Heart left ventricle (tissue), 16 donors: ENCODE measurements around the gene TOB1. TPM values are rescaled to one million over a fixed set of nuclear protein-coding genes. Genes with fewer than 3 reads are reported as not detected.
A peak's percentile ranks its signal among the peaks of the same experiment; 100 is the strongest.

Experiments used
- ATAC-seq, 4 donors: fragments of 200-7000 bp; cut with Tn5 transposase; one replicate each; pipeline ENCODE4 v1.9.1; 2020 to 2022; ENCODE audit warnings: moderate library complexity in 4 of 4, mild to moderate bottlenecking in 3 of 4, moderate number of reproducible peaks in 1 of 4
- DNase-seq, 5 donors: peaks; one replicate each; pipeline ENCODE4 v3.0.0-alpha.2; 2020
- H3K27ac ChIP-seq, 12 donors: fragments of 200-600 bp; sonication (generic) in 4 of 12; one replicate each; pipeline versions ENCODE4 v1.5.0 to v1.8.0; 2016 to 2022; ENCODE audit warnings: mild to moderate bottlenecking in 2 of 12
- H3K27me3 ChIP-seq, 9 donors: fragments of 200-600 bp; sonication (generic) in 2 of 9; one replicate each; pipeline versions ENCODE4 v1.5.1 to v1.8.0; 2016 to 2022; ENCODE audit warnings: mild to moderate bottlenecking in 3 of 9
- H3K36me3 ChIP-seq, 9 donors: fragments of 200-600 bp; sonication (generic) in 2 of 9; one replicate each; pipeline versions ENCODE4 v1.5.0 to v1.8.0; 2018 to 2022; ENCODE audit warnings: mild to moderate bottlenecking in 2 of 9
- H3K4me1 ChIP-seq, 12 donors: fragments of 200-600 bp; sonication (generic) in 4 of 12; one replicate each; pipeline versions ENCODE4 v1.5.0 to v1.8.0; 2016 to 2022; ENCODE audit warnings: mild to moderate bottlenecking in 3 of 12
- H3K4me3 ChIP-seq, 12 donors: fragments of 200-600 bp; sonication (generic) in 4 of 12; one replicate each; pipeline versions ENCODE4 v1.5.0 to v1.8.0; 2017 to 2022; ENCODE audit warnings: mild to moderate bottlenecking in 9 of 12, moderate library complexity in 4 of 12
- H3K9me3 ChIP-seq, 12 donors: fragments of 200-600 bp; sonication (generic) in 4 of 12; one replicate each; pipeline versions ENCODE4 v1.5.0 to v1.8.0; 2016 to 2022; ENCODE audit warnings: mild to moderate bottlenecking in 1 of 12
- POLR2A ChIP-seq, 2 donors: fragments of 450-650 bp; IDR thresholded peaks; one replicate each; pipeline ENCODE4 v1.6.1; 2017; ENCODE audit warnings: antibody characterized with exemption in 2 of 2, mild to moderate bottlenecking in 2 of 2, moderate library complexity in 2 of 2
- WGBS, 4 donors: extraction: QIAGEN DNeasy Blood & Tissue Kit in 2 of 4; methylation state at CpG; one replicate each; pipeline versions ENCODE4 v1.1.5 to v1.1.7; 2013 to 2018; 5-methylcytosine and 5-hydroxymethylcytosine counted together
- intact Hi-C, 10 donors: fragments of 100-400 bp; cut with DNase I; formaldehyde crosslinking; loops; one replicate each; pipeline versions ENCODE4 v1.11.1 to v1.14.2; 2022
- long read RNA-seq, 3 donors: library from polyadenylated mRNA; unstranded; transcript quantifications; one replicate each; pipeline ENCODE4 v2.0.0, GENCODE V29; 2020 to 2021
- polyA plus RNA-seq, 2 donors: library from polyadenylated mRNA; stranded (reverse); fragments of 200-250 nt; gene quantifications; one replicate each; pipeline ENCODE4 v1.2.3, GENCODE V29; 2013
- total RNA-seq, 9 donors: library from RNA; depleted of rRNA in 2 of 9; stranded (reverse); fragments of >200 nt in 2 of 9; fragmentation: NEBNext Ultra II Directional in 3 of 9; extraction: Animal tissue kit (Norgen Biotek cat#: 25700) in 3 of 9; gene quantifications; one replicate each; pipeline versions ENCODE4 v1.1.0 to v1.2.4, GENCODE V29; 2016 to 2023
- TF ChIP-seq, protein P1 (sequence below), 12 donors: fragments of 200-600 bp; sonication (generic) in 4 of 12; IDR thresholded peaks; one replicate each; pipeline versions ENCODE4 v1.5.0 to v1.8.0; 2018 to 2022; ENCODE audit warnings: antibody characterized with exemption in 12 of 12, mild to moderate bottlenecking in 5 of 12
- donor health status: ischemic (EF 13 %, LVEDD 7.1; RV severe dilation, severe dysfunction).
- donor health status: healthy with polysubstance abuse.
- donor health status: DM: no; HTN: yes; CAD: no.
- donor health status: DM: no; HTN: no; CAD: no.
- donor health status: ischemic (EF 25% LVEDD 6.9; RV normal size, moderate dysfunction).
- donor health status: ischemic (EF 25% LVEDD 5.7; RV mildly dilated, moderate dysfunction).
- donor health status: healthy.
- donor health status: DM: yes; HTN: yes; CAD: no.
- donor health status: ischemic (EF 35%, LVEDD 5.7; RV mildly dilated, moderate dysfunction).
- donor health status: nonischemic (EF 11% LVEDD 7.7; RV severe dilation, severe dysfunction).
- donor health status: DM: yes; HTN: yes; CAD: no.
- donor health status: PGD.
- donor health status: ischemic (EF 29% LVEDD 5.4; RV normal size, mild dysfunction).
- donor health status: nonischemic (EF 23%, LVEDD 6.1; RV moderate dilation, normal function).

Gene TOB1, protein sequence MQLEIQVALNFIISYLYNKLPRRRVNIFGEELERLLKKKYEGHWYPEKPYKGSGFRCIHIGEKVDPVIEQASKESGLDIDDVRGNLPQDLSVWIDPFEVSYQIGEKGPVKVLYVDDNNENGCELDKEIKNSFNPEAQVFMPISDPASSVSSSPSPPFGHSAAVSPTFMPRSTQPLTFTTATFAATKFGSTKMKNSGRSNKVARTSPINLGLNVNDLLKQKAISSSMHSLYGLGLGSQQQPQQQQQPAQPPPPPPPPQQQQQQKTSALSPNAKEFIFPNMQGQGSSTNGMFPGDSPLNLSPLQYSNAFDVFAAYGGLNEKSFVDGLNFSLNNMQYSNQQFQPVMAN
- 100 to 1,000 TPM in 4 of 9 donors, 10 to 100 TPM in 5; 38.3 to 136 (median 88.7) TPM for total RNA-seq
- 10 to 100 TPM; 22.2 to 34.2 TPM for polyA plus RNA-seq
- long read RNA-seq, donor 1, transcript TOB1-203 (2 exons, 889 nt), result minor isoform, 5 of 46 reads
- long read RNA-seq, donor 1, transcript TOB1-202 (2 exons, 2,229 nt), result major isoform, 39 of 46 reads
- long read RNA-seq, donor 1, partial matches to known transcripts, result 0 of 46 reads
- long read RNA-seq, donor 1, other reads (novel, unspliced or antisense), result 2 of 46 reads
- long read RNA-seq, donor 2, transcript TOB1-202 (2 exons, 2,229 nt), result major isoform, 30 of 85 reads
- long read RNA-seq, donor 2, partial matches to known transcripts, result 52 of 85 reads
- long read RNA-seq, donor 2, other reads (novel, unspliced or antisense), result 0 of 85 reads
- long read RNA-seq, donor 3, transcript TOB1-202 (2 exons, 2,229 nt), result major isoform, 18 of 25 reads
- long read RNA-seq, donor 3, partial matches to known transcripts, result 0 of 25 reads
- long read RNA-seq, donor 3, other reads (novel, unspliced or antisense), result 4 of 25 reads

DNA sequence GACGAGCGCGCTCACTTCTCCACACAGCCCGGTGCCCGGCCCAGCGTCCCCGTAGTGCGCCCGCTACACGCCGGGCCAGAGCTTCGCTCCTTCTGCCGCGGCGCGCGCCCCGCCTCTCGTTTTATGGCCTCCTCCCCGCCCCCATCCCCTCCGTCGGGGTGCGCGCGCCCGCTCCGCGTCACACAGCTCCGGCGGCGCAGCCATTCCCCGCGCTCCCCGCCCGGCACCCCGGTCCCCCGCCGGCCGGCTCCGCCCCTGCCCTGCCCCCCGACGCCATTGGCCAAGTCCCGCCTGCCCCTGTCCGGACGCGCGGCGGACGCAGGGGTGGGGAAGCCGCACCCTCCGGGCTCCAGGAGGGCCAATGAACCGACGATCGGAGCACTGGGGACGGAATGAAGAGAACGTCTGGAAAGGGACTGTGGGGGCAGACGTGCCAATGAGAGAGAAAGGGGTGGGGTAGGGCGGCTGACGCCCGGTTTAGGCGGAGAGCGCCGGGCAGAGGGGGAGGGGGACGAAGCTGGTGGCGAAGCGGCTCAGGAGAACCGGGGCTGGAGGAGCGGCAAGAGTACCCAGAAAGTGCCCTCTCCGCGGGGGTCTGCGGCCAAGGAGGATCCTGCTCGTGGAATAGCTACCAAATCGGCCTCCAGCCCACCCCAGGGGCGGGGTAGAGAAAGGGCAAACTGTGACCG is at the start of gene TOB1:
TOB1 (minus strand) TSS at position 94 of the 689 bp plus-strand sequence. CDS start 2,337 bp downstream, outside the sequence.
- TF ChIP-seq, protein P1, sequence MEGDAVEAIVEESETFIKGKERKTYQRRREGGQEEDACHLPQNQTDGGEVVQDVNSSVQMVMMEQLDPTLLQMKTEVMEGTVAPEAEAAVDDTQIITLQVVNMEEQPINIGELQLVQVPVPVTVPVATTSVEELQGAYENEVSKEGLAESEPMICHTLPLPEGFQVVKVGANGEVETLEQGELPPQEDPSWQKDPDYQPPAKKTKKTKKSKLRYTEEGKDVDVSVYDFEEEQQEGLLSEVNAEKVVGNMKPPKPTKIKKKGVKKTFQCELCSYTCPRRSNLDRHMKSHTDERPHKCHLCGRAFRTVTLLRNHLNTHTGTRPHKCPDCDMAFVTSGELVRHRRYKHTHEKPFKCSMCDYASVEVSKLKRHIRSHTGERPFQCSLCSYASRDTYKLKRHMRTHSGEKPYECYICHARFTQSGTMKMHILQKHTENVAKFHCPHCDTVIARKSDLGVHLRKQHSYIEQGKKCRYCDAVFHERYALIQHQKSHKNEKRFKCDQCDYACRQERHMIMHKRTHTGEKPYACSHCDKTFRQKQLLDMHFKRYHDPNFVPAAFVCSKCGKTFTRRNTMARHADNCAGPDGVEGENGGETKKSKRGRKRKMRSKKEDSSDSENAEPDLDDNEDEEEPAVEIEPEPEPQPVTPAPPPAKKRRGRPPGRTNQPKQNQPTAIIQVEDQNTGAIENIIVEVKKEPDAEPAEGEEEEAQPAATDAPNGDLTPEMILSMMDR (IDR thresholded peaks at IDR 0.05), result no peak
- peak; percentile 98 to 100 for TF ChIP-seq POLR2A (IDR thresholded peaks at IDR 0.05)
- Histone ChIP-seq H3K4me1 (peaks cover 2 to 55% (median 30%) of the 10 kb centered on the region in 12 donors), H3K36me3 (peaks cover 0 to 25% (median 24%) of the 10 kb centered on the region in 9 donors), H3K27ac (peak within 1 kb of the TSS; percentile 99 to 100 (median 100)), H3K4me3 (peak within 1 kb of the TSS; percentile 75 to 97 (median 90)), H3K9me3 (no peaks in the 10 kb centered on the region), H3K27me3 (no peaks in the 10 kb centered on the region)
- ATAC-seq (peak; percentile 88 to 93 (median 91)), DNase-seq (peak; percentile 99)
- intact Hi-C loops, result loop anchor here (1.0 to 10.0 kb wide), 14 partner anchors 14 to 298 kb away; partner anchors contain the start of genes NME2 (in 2 of the 10) and SPAG9 (in 1 of the 10)
- 0 to 1% (median 1%) methylated on average over 21 to 75 of the region's 75 CpGs for WGBS, 4 donors

DNA sequence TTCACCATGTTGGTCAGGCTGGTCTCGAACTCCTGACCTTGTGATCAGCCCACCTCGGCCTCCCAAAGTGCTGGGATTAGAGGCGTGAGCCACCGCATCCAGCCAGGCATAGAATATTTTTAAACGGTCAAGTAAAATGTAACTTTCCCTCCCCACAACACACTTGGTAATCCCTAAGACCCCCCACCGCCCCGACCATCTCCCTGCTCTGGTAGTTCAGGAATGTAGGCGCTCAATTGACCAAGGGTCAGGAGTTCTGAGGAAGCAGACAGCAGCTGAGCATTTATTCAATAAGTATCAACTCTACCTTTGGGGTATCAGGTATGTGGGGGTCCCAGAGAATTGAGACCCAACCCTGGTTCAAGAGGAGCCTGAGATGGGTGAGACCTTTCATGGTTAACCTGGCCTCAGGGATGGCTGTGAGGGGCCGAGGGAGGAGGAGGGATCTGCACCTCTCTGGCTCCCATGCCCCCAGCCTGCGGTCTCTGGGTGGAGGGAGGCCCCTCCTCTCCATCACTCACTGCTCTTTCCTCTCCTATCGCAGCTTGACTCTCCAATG is 48.4 kb upstream of the TOB1 start:
- WGBS, 4 donors, result 90 to 93% (median 92%) methylated on average over 11 of the region's 11 CpGs
- H3K27me3 ChIP-seq, result no peaks in the 10 kb centered on the region
- no peak for ATAC-seq
- no peak overlapping the region for H3K4me3 ChIP-seq
- H3K36me3 ChIP-seq, result no peaks in the 10 kb centered on the region
- H3K27ac ChIP-seq, result peak overlapping the region in 7 of 12 donors; percentile 28 to 63 (median 42)
- intact Hi-C loops, result loop anchor here in 7 of 10 donors (5.0 kb wide), 2 partner anchors 42 to 47 kb away; partner anchors contain the start of gene TOB1 (in 5 of the 7)
- no peaks in the 10 kb centered on the region for H3K9me3 ChIP-seq
- peaks cover 13 to 61% (median 29%) of the 10 kb centered on the region in 12 donors for H3K4me1 ChIP-seq
- no peak for DNase-seq
- no peak for TF ChIP-seq POLR2A (IDR thresholded peaks at IDR 0.05)
- TF ChIP-seq, protein P1 (IDR thresholded peaks at IDR 0.05), result no peak

DNA sequence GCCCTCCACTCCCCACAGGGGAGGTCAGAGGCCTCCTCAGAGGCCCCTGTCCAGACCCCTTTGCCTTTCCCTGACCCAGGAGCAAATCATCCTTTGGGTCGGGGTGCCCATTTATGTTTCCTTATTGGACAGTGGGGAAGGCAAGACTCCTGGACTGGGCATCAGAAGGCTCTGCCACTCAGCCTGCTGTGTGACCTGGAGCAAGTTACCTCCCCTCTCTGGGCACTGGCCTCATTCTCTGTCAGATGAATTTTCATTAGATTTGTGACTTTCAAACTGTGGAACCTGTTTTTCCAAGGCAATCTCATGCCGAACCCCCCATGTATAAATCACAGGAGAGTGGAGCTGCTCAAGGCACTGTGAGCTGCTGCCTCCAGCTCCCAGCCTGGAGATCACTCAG is 47.0 kb upstream of the TOB1 start:
- DNase-seq, result no peak
- Histone ChIP-seq H3K36me3 (no peaks in the 10 kb centered on the region), H3K9me3 (no peaks in the 10 kb centered on the region), H3K27ac (no peak overlapping the region), H3K4me1 (peaks cover under 1 to 60% (median 22%) of the 10 kb centered on the region in 12 donors), H3K27me3 (no peaks in the 10 kb centered on the region), H3K4me3 (no peak overlapping the region)
- ATAC-seq, result no peak
- intact Hi-C loops, result no loop called here
- TF ChIP-seq, protein P1 (IDR thresholded peaks at IDR 0.05), result no peak
- no peak for TF ChIP-seq POLR2A (IDR thresholded peaks at IDR 0.05)
- 89 to 98% (median 97%) methylated on average over 2 of the region's 2 CpGs for WGBS, 4 donors
